Stomach (tissue), 9 donors: ENCODE measurements around the gene SLC12A7. TPM values are rescaled to one million over a fixed set of nuclear protein-coding genes. Genes with fewer than 3 reads are reported as not detected.

Experiments used
- DNase-seq, 2 donors: peaks; one replicate each; pipeline versions ENCODE4 v3.0.0 to v3.0.0-alpha.2; 2013 to 2019
- H3K27ac ChIP-seq, 5 donors: fragments of 200-600 bp in 4 of 5; sonication (generic) in 4 of 5; one replicate each; pipeline ENCODE4 v1.5.1; 2013 to 2019; ENCODE audit warnings: mild to moderate bottlenecking in 1 of 5, moderate library complexity in 1 of 5
- H3K27me3 ChIP-seq, 3 donors: fragments of 200-600 bp; sonication (generic); one replicate each; pipeline ENCODE4 v1.5.1; 2017 to 2019; ENCODE audit warnings: mixed run types in 1 of 3
- H3K36me3 ChIP-seq, 4 donors: fragments of 200-600 bp; sonication (generic); 1 replicate in 3 of 4; 2 replicates in 1 of 4; pipeline ENCODE4 v1.5.1; 2016 to 2019
- H3K4me1 ChIP-seq, 4 donors: fragments of 200-600 bp; sonication (generic); one replicate each; pipeline ENCODE4 v1.5.1; 2016 to 2019
- H3K4me3 ChIP-seq, 4 donors: fragments of 200-600 bp; sonication (generic) in 3 of 4; one replicate each; pipeline ENCODE4 v1.5.1; 2016 to 2019; ENCODE audit warnings: mild to moderate bottlenecking in 1 of 4
- H3K9me3 ChIP-seq, 4 donors: fragments of 200-600 bp; sonication (generic); one replicate each; pipeline ENCODE4 v1.5.1; 2016 to 2019
- CTCF ChIP-seq, 7 experiments: fragments of 450-650 bp in 4 of 7; fragments of 200-600 bp in 3 of 7; sonication (generic) in 3 of 7; IDR thresholded peaks; one replicate each; pipeline ENCODE4 v1.5.1; 2016 to 2019; ENCODE audit warnings: antibody characterized with exemption in 7 of 7, control low read depth in 2 of 7, mild to moderate bottlenecking in 1 of 7
- EP300 ChIP-seq: sonication (generic); formaldehyde crosslinking; IDR thresholded peaks from one replicate; pipeline ENCODE4 v1.6.1; 2017; ENCODE audit warnings: antibody characterized with exemption
- POLR2A ChIP-seq, 4 donors: fragments of 450-650 bp; IDR thresholded peaks; one replicate each; pipeline ENCODE4 v1.6.1; 2016; ENCODE audit warnings: antibody characterized with exemption in 4 of 4, control low read depth in 2 of 4, mild to moderate bottlenecking in 1 of 4, moderate library complexity in 1 of 4
- POLR2AphosphoS5 ChIP-seq, 3 donors: sonication (generic); formaldehyde crosslinking; IDR thresholded peaks; one replicate each; pipeline ENCODE4 v1.6.1; 2016; ENCODE audit warnings: antibody characterized with exemption in 3 of 3
- WGBS, 5 donors: extraction: QIAGEN DNeasy Blood & Tissue Kit in 3 of 5; methylation state at CpG; one replicate each; pipeline versions ENCODE4 v1.1.5 to v1.1.7; 2013 to 2018; 5-methylcytosine and 5-hydroxymethylcytosine counted together
- intact Hi-C: fragments of 100-400 bp; cut with DNase I; formaldehyde crosslinking; loops from one replicate; pipeline ENCODE4 v1.15.1; 2023; ENCODE audit warnings: low total_unique reads
- polyA plus RNA-seq, 3 donors: library from polyadenylated mRNA; stranded (reverse); fragments of 200-250 nt; gene quantifications; one replicate each; pipeline ENCODE4 v1.2.3, GENCODE V29; 2013
- total RNA-seq, 5 donors: library from RNA; depleted of rRNA; stranded (reverse); fragments of >200 nt; gene quantifications; one replicate each; pipeline versions ENCODE4 v1.1.0 to v1.2.3, GENCODE V29; 2014 to 2016
- donor health status: healthy with polysubstance abuse.
- donor health status: Bipolar disorder and iron deficiency.
- donor health status: healthy.

Gene SLC12A7
- total and polyA plus RNA-seq, 8 donors: 4.7 to 346 (median 37.7) TPM

DNA sequence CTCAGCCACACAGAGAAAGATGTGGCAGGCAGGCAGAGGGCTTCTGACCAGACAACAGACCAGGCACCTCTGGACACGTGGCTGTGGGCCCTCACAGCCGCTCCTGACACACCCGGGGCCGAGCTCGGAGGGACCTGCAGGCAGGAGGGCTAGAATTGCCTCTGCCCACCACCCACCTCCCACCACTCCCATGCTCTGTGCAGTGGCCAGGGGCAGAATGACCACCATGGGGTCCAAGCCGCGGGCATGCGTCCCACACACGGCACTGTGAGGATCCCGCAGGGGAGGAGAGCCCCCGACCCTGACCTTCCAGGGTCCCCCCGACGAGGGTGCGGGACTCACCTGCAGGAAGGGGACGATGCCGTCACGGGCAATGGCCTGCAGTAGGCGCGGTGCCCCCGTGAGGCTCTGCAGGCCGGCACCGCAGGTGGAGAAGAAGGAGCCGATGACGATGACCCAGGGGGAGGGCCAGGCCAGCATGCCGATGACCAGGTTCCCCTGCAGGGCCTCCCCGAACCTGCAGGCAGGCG lies 34.3 kb downstream of the SLC12A7 start:
- intact Hi-C loops: no loop called here

DNA sequence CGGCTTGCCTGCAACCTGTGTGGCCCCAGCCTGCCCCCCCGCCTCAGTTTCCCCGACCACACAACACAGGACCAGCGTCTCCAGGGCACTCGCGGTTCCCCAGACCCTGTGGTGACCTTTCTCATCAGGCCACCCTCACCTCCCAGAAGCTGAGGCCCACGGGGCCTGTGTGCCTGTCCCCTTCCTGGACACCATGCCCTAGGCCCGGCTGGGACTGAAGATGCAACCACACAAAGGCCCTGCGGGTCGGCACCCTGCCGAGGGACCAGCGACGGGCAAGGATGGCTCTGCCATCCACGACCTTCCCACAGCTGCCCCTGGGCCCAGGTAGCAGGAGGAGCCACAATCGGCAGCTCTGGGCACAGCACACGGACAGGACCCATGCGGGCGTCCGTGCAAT lies 34.8 kb downstream of the SLC12A7 start:
- no peaks in the 10 kb centered on the region for H3K9me3 ChIP-seq
- TF ChIP-seq EP300: no peak
- TF ChIP-seq POLR2AphosphoS5 (IDR thresholded peaks at IDR 0.05): no peak
- no peak for TF ChIP-seq CTCF (IDR thresholded peaks at IDR 0.05)
- TF ChIP-seq POLR2A (IDR thresholded peaks at IDR 0.05): no peak
- WGBS, 5 donors: 91 to 100% (median 94%) methylated on average over 1 to 19 of the region's 19 CpGs
- H3K4me3 ChIP-seq: no peak overlapping the region
- DNase-seq: no peak
- no peak overlapping the region for H3K27ac ChIP-seq
- H3K27me3 ChIP-seq: no peaks in the 10 kb centered on the region
- intact Hi-C loops: no loop called here
- peaks cover 59 to 90% (median 89%) of the 10 kb centered on the region in 4 donors for H3K36me3 ChIP-seq
- no peaks in the 10 kb centered on the region for H3K4me1 ChIP-seq

More for the DNA sequence above, 34.3 kb downstream of the SLC12A7 start:
- Histone ChIP-seq H3K9me3 (no peaks in the 10 kb centered on the region), H3K36me3 (peaks cover 60 to 95% (median 94%) of the 10 kb centered on the region in 4 donors), H3K4me1 (no peaks in the 10 kb centered on the region), H3K4me3 (no peak overlapping the region), H3K27ac (no peak overlapping the region), H3K27me3 (no peaks in the 10 kb centered on the region)
- WGBS, 5 donors: 93 to 95% (median 93%) methylated on average over 20 to 27 of the region's 27 CpGs
- no peak for TF ChIP-seq CTCF (IDR thresholded peaks at IDR 0.05)
- no peak for TF ChIP-seq POLR2A (IDR thresholded peaks at IDR 0.05)
- no peak for TF ChIP-seq EP300
- no peak for TF ChIP-seq POLR2AphosphoS5 (IDR thresholded peaks at IDR 0.05)
- DNase-seq: no peak

- H3K36me3 ChIP-seq: peaks cover 55 to 84% (median 83%) of the 10 kb centered on the region in 4 donors
- intact Hi-C loops: no loop called here
These were observed 35.5 kb downstream of the SLC12A7 start for GRCh38 chr5:1076406-1076805.

GRCh38 chr5:1075931-1076330 lies 35.9 kb downstream of the SLC12A7 start:
- WGBS, 5 donors: 95 to 98% (median 96%) methylated on average over 14 to 17 of the region's 17 CpGs
- Histone ChIP-seq H3K27me3 (no peaks in the 10 kb centered on the region), H3K36me3 (peaks cover 51 to 79% (median 79%) of the 10 kb centered on the region in 4 donors), H3K4me1 (no peaks in the 10 kb centered on the region), H3K4me3 (no peak overlapping the region), H3K9me3 (no peaks in the 10 kb centered on the region), H3K27ac (no peak overlapping the region)
- intact Hi-C loops: no loop called here
- TF ChIP-seq EP300 (no peak), POLR2A (IDR thresholded peaks at IDR 0.05) (no peak), POLR2AphosphoS5 (IDR thresholded peaks at IDR 0.05) (no peak), CTCF (IDR thresholded peaks at IDR 0.05) (no peak)
- no peak for DNase-seq

More at GRCh38 chr5:1076406-1076805, 35.5 kb downstream of the SLC12A7 start:
- Histone ChIP-seq H3K9me3 (no peaks in the 10 kb centered on the region), H3K4me3 (no peak overlapping the region), H3K27me3 (no peaks in the 10 kb centered on the region), H3K27ac (no peak overlapping the region), H3K4me1 (no peaks in the 10 kb centered on the region)
- TF ChIP-seq EP300: no peak
- TF ChIP-seq POLR2AphosphoS5 (IDR thresholded peaks at IDR 0.05): no peak
- no peak for TF ChIP-seq POLR2A (IDR thresholded peaks at IDR 0.05)
- TF ChIP-seq CTCF (IDR thresholded peaks at IDR 0.05): no peak
- DNase-seq: no peak
- WGBS, 5 donors: 86 to 95% (median 91%) methylated on average over 15 to 17 of the region's 17 CpGs
